A549 (cell line): ENCODE results near the gene UMAD1.

Experiments
- HDAC2 ChIP-seq: fragments of 200-600 bp; sonication (generic); IDR thresholded peaks from 2 replicates; pipeline ENCODE4 v1.6.1; 2016
- MAFK ChIP-seq: fragments of 450-650 bp; IDR thresholded peaks from 2 replicates; pipeline ENCODE4 v1.6.1; 2014; ENCODE audit not compliant: partially characterized antibody
- POLR2A ChIP-seq: IDR thresholded peaks from 2 replicates; pipeline ENCODE4 v1.6.1; 2012; ENCODE audit warnings: mild to moderate bottlenecking, low read length
- SREBF2 ChIP-seq: fragments of 450-650 bp; IDR thresholded peaks from 2 replicates; pipeline ENCODE4 v1.6.1; 2014; ENCODE audit warnings: mild to moderate bottlenecking, moderate library complexity
- TF ChIP-seq, protein P1 (sequence below): fragments of >200 bp; sonication (Bioruptor Twin); formaldehyde crosslinking; IDR thresholded peaks from 3 replicates; pipeline ENCODE4 v1.5.1; 2016
- TF ChIP-seq, protein P2 (sequence below): fragments of 450-650 bp; IDR thresholded peaks from 2 replicates; pipeline ENCODE4 v1.6.1; 2014; ENCODE audit warnings: antibody characterized with exemption
- TF ChIP-seq, protein P3 (sequence below): fragments of 250-450 bp; sonication (Bioruptor Pico); IDR thresholded peaks from 2 replicates; pipeline ENCODE4 v1.5.0; 2021; ENCODE audit warnings: mild to moderate bottlenecking, moderate library complexity, borderline replicate concordance

DNA sequence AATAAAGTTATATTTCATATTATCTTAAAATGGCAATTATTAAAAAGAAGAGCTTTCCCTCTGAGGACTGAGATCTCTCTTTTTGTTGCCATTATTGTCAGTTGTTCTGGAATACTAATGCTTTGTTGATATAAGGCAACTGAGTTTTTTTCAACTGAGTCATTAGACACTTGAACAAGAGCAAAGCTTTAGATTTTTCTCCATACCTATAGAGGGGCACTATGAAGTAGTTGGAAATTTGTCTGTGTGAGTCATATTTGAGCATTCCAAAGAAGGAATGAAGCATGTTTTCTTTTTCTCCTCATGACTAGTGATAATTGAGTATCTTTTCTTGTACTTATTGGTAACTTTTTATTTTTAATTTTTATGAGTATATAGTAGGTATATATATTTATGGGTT, 53.3 kb downstream of the UMAD1 start:
- TF ChIP-seq, protein P1, sequence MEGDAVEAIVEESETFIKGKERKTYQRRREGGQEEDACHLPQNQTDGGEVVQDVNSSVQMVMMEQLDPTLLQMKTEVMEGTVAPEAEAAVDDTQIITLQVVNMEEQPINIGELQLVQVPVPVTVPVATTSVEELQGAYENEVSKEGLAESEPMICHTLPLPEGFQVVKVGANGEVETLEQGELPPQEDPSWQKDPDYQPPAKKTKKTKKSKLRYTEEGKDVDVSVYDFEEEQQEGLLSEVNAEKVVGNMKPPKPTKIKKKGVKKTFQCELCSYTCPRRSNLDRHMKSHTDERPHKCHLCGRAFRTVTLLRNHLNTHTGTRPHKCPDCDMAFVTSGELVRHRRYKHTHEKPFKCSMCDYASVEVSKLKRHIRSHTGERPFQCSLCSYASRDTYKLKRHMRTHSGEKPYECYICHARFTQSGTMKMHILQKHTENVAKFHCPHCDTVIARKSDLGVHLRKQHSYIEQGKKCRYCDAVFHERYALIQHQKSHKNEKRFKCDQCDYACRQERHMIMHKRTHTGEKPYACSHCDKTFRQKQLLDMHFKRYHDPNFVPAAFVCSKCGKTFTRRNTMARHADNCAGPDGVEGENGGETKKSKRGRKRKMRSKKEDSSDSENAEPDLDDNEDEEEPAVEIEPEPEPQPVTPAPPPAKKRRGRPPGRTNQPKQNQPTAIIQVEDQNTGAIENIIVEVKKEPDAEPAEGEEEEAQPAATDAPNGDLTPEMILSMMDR, result no peak
- TF ChIP-seq, protein P2, sequence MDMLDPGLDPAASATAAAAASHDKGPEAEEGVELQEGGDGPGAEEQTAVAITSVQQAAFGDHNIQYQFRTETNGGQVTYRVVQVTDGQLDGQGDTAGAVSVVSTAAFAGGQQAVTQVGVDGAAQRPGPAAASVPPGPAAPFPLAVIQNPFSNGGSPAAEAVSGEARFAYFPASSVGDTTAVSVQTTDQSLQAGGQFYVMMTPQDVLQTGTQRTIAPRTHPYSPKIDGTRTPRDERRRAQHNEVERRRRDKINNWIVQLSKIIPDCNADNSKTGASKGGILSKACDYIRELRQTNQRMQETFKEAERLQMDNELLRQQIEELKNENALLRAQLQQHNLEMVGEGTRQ, result no peak
- no peak for TF ChIP-seq MAFK
- no peak for TF ChIP-seq SREBF2
- TF ChIP-seq HDAC2, result no peak
- TF ChIP-seq, protein P3, sequence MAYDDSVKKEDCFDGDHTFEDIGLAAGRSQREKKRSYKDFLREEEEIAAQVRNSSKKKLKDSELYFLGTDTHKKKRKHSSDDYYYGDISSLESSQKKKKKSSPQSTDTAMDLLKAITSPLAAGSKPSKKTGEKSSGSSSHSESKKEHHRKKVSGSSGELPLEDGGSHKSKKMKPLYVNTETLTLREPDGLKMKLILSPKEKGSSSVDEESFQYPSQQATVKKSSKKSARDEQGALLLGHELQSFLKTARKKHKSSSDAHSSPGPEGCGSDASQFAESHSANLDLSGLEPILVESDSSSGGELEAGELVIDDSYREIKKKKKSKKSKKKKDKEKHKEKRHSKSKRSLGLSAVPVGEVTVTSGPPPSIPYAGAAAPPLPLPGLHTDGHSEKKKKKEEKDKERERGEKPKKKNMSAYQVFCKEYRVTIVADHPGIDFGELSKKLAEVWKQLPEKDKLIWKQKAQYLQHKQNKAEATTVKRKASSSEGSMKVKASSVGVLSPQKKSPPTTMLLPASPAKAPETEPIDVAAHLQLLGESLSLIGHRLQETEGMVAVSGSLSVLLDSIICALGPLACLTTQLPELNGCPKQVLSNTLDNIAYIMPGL, result no peak
- TF ChIP-seq POLR2A, result no peak
